Gastroesophageal sphincter (tissue), 3 donors: ENCODE data around the gene PCDHGA7.
"Not testable (repeated sequence)": the region's sequence is repeated elsewhere in the genome, so short reads cannot be mapped to it uniquely, and the experiment has no call there.

Experiments used
- POLR2A ChIP-seq, 2 donors: fragments of 450-650 bp; IDR thresholded peaks; one replicate each; pipeline ENCODE4 v1.6.1; 2017; ENCODE audit warnings: antibody characterized with exemption in 2 of 2, mild to moderate bottlenecking in 2 of 2, moderate library complexity in 1 of 2
- POLR2AphosphoS5 ChIP-seq: sonication (generic); formaldehyde crosslinking; IDR thresholded peaks from one replicate; pipeline ENCODE4 v1.6.1; 2017; ENCODE audit warnings: antibody characterized with exemption
- TF ChIP-seq, protein P1 (sequence below), 4 experiments: fragments of 200-600 bp in 2 of 4; fragments of 450-650 bp in 2 of 4; sonication (generic) in 1 of 4; IDR thresholded peaks; one replicate each; pipeline ENCODE4 v1.5.1; 2017 to 2019; ENCODE audit warnings: antibody characterized with exemption in 4 of 4, mild to moderate bottlenecking in 2 of 4, moderate library complexity in 2 of 4

GRCh38 chr5:141407790-141408505 is 25.4 kb downstream of the PCDHGA7 start, which contains the start of gene PCDHGB6:
- TF ChIP-seq, protein P1, sequence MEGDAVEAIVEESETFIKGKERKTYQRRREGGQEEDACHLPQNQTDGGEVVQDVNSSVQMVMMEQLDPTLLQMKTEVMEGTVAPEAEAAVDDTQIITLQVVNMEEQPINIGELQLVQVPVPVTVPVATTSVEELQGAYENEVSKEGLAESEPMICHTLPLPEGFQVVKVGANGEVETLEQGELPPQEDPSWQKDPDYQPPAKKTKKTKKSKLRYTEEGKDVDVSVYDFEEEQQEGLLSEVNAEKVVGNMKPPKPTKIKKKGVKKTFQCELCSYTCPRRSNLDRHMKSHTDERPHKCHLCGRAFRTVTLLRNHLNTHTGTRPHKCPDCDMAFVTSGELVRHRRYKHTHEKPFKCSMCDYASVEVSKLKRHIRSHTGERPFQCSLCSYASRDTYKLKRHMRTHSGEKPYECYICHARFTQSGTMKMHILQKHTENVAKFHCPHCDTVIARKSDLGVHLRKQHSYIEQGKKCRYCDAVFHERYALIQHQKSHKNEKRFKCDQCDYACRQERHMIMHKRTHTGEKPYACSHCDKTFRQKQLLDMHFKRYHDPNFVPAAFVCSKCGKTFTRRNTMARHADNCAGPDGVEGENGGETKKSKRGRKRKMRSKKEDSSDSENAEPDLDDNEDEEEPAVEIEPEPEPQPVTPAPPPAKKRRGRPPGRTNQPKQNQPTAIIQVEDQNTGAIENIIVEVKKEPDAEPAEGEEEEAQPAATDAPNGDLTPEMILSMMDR (IDR thresholded peaks at IDR 0.05) = peak in 3 of 4 experiments; percentile 23 to 55 (median 33)
- not testable (repeated sequence) for TF ChIP-seq POLR2A (IDR thresholded peaks at IDR 0.05); POLR2AphosphoS5
